Fibroblast of lung (primary cell): ENCODE data around the gene COX7A2L. TPM values are rescaled to one million over a fixed set of nuclear protein-coding genes. Genes with fewer than 3 reads are reported as not detected.

Experiments
- DNase-seq, 2 donors: peaks; one replicate each; pipeline versions ENCODE4 v3.0.0 to v3.0.0-alpha.2; 2010; ENCODE audit warnings: low read depth in 2 of 2
- H2AFZ ChIP-seq: 2 replicates; pipeline ENCODE4 v1.5.1; 2012; ENCODE audit warnings: low read length, control low read depth, inconsistent platforms
- H3K27ac ChIP-seq: 2 replicates; pipeline ENCODE4 v1.5.1; 2011; ENCODE audit warnings: low read length, control low read depth; ENCODE audit not compliant: insufficient read depth
- H3K27me3 ChIP-seq: 2 replicates; pipeline ENCODE4 v1.5.1; 2011; ENCODE audit warnings: mild to moderate bottlenecking, low read length; ENCODE audit not compliant: control insufficient read depth, insufficient read depth
- H3K36me3 ChIP-seq: 2 replicates; pipeline ENCODE4 v1.5.1; 2011; ENCODE audit warnings: low read length; ENCODE audit not compliant: control insufficient read depth, insufficient read depth
- H3K4me1 ChIP-seq: 2 replicates; pipeline ENCODE4 v1.5.1; 2011; ENCODE audit warnings: low read length; ENCODE audit not compliant: control insufficient read depth, insufficient read depth; ENCODE audit errors: extremely low read depth
- H3K4me2 ChIP-seq: 2 replicates; pipeline ENCODE4 v1.5.1; 2011; ENCODE audit warnings: low read length, control low read depth; ENCODE audit not compliant: insufficient read depth; ENCODE audit errors: extremely low read depth
- H3K4me3 ChIP-seq, 4 experiments: fragments of 200-600 bp in 1 of 4; sonication (generic) in 1 of 4; replicated peaks in 1 of 4; 2 replicates each; pipeline ENCODE4 v1.5.1; 2011 to 2016; ENCODE audit warnings: low read length in 4 of 4, low read depth in 3 of 4, mild to moderate bottlenecking in 3 of 4, control low read depth in 2 of 4, inconsistent platforms in 1 of 4, mixed read lengths in 1 of 4; ENCODE audit not compliant: insufficient read depth in 1 of 4; ENCODE audit errors: control extremely low read depth in 1 of 4
- H3K79me2 ChIP-seq: 2 replicates; pipeline ENCODE4 v1.5.1; 2012; ENCODE audit warnings: mild to moderate bottlenecking, low read length, inconsistent platforms; ENCODE audit not compliant: control insufficient read depth, insufficient read depth
- H3K9ac ChIP-seq: 2 replicates; pipeline ENCODE4 v1.5.1; 2011; ENCODE audit warnings: mild to moderate bottlenecking, low read length, control low read depth; ENCODE audit not compliant: insufficient read depth
- H3K9me3 ChIP-seq: 2 replicates; pipeline ENCODE4 v1.5.1; 2012; ENCODE audit warnings: low read depth, low read length; ENCODE audit not compliant: control insufficient read depth, insufficient read depth
- H4K20me1 ChIP-seq: 2 replicates; pipeline ENCODE4 v1.5.1; 2011; ENCODE audit warnings: low read length; ENCODE audit not compliant: control insufficient read depth, insufficient read depth; ENCODE audit errors: extremely low read depth
- CTCF ChIP-seq, 2 donors: IDR thresholded peaks in 1 of 2; conservative IDR thresholded peaks in 1 of 2; 1 replicate in 1 of 2; 2 replicates in 1 of 2; pipeline ENCODE4 v1.5.1; 2011 to 2012; ENCODE audit warnings: low read length in 2 of 2, control low read depth in 1 of 2, inconsistent platforms in 1 of 2, low read depth in 1 of 2, mild to moderate bottlenecking in 1 of 2
- EZH2 ChIP-seq: IDR thresholded peaks from 2 replicates; pipeline ENCODE4 v1.5.1; 2012; ENCODE audit warnings: low read length, control low read depth, mild to moderate bottlenecking; ENCODE audit errors: missing control alignments
- polyA plus RNA-seq, 2 donors: library from polyadenylated mRNA; depleted of rRNA in 1 of 2; stranded (reverse) in 1 of 2; unstranded in 1 of 2; fragments of >200 nt; gene quantifications; 2 replicates each; pipeline ENCODE4 v1.2.1, GENCODE V29; 2011 to 2012; ENCODE audit warnings: missing spikeins in 1 of 2
- total RNA-seq: library from RNA; depleted of rRNA; stranded (reverse); fragments of >200 nt; gene quantifications from 2 replicates; pipeline ENCODE4 v1.2.1, GENCODE V29; 2014

Gene COX7A2L
- total and polyA plus RNA-seq, 2 donors (not counting 1 experiment from before 2014, with no cell fraction given), result 180 to 239 TPM

GRCh38 chr2:42329736-42330135, 31.3 kb downstream of the COX7A2L start:
- no peaks in the 10 kb centered on the region for H3K4me1 ChIP-seq
- H3K9ac ChIP-seq, result no peak overlapping the region
- H3K79me2 ChIP-seq, result no peaks in the 10 kb centered on the region
- no peak for DNase-seq
- TF ChIP-seq EZH2, result no peak
- no peak for TF ChIP-seq CTCF (conservative IDR thresholded peaks at IDR 0.05 in 1 of 2, IDR thresholded peaks at IDR 0.05 in 1 of 2; ENCODE audit: low read depth in 1 of 2, low read length in 2 of 2)
- H3K27ac ChIP-seq, result no peak overlapping the region
- H3K9me3 ChIP-seq, result no peaks in the 10 kb centered on the region
- H3K27me3 ChIP-seq, result no peaks in the 10 kb centered on the region
- H3K4me3 ChIP-seq, result no peak overlapping the region
- no peak overlapping the region for H2AFZ ChIP-seq
- H3K4me2 ChIP-seq, result no peak overlapping the region
- H4K20me1 ChIP-seq, result no peaks in the 10 kb centered on the region
- peaks cover 16% of the 10 kb centered on the region for H3K36me3 ChIP-seq

GRCh38 chr2:42328923-42329322, 32.1 kb downstream of the COX7A2L start:
- Histone ChIP-seq H3K27ac (no peak overlapping the region), H3K36me3 (peaks cover 15% of the 10 kb centered on the region), H3K79me2 (no peaks in the 10 kb centered on the region), H4K20me1 (no peaks in the 10 kb centered on the region), H3K4me2 (no peak overlapping the region), H2AFZ (no peak overlapping the region), H3K9ac (no peak overlapping the region), H3K27me3 (no peaks in the 10 kb centered on the region), H3K4me3 (no peak overlapping the region), H3K9me3 (no peaks in the 10 kb centered on the region), H3K4me1 (no peaks in the 10 kb centered on the region)
- DNase-seq, result no peak
- no peak for TF ChIP-seq EZH2
- no peak for TF ChIP-seq CTCF (conservative IDR thresholded peaks at IDR 0.05 in 1 of 2, IDR thresholded peaks at IDR 0.05 in 1 of 2; ENCODE audit: low read depth in 1 of 2, low read length in 2 of 2)

- H3K79me2 ChIP-seq, result no peaks in the 10 kb centered on the region
- peak; percentile 25 to 68 for DNase-seq
- no peaks in the 10 kb centered on the region for H4K20me1 ChIP-seq
- H3K4me3 ChIP-seq, result no peak overlapping the region
- H3K27ac ChIP-seq, result no peak overlapping the region
- no peak overlapping the region for H3K4me2 ChIP-seq
- H2AFZ ChIP-seq, result no peak overlapping the region
- H3K36me3 ChIP-seq, result peaks cover 11% of the 10 kb centered on the region
- no peaks in the 10 kb centered on the region for H3K27me3 ChIP-seq
- TF ChIP-seq EZH2 (no peak), CTCF (conservative IDR thresholded peaks at IDR 0.05 in 1 of 2, IDR thresholded peaks at IDR 0.05 in 1 of 2; ENCODE audit: low read depth in 1 of 2, low read length in 2 of 2) (peak; percentile 26 to 43)
- H3K4me1 ChIP-seq, result no peaks in the 10 kb centered on the region
- H3K9me3 ChIP-seq, result no peaks in the 10 kb centered on the region
- H3K9ac ChIP-seq, result no peak overlapping the region
Measured at GRCh38 chr2:42328148-42328833, 32.7 kb downstream of the COX7A2L start.
